Measurements from ENCODE around the gene LMX1B.

Gene LMX1B

GRCh38 chr9:126668058-126668457 is 54.3 kb downstream of the LMX1B start:
- Histone ChIP-seq H3K4me1 (ENCODE audit: insufficient read depth, low read length) (peaks cover 34% of the 10 kb centered on the region), H3K4me3 (ENCODE audit: low read length) (no peak overlapping the region), H3K9me3 (ENCODE audit: low read length) (no peaks in the 10 kb centered on the region), H3K27me3 (ENCODE audit: insufficient read depth, low read length) (peaks cover 55% of the 10 kb centered on the region), H2AFZ (ENCODE audit: low read depth, low read length) (no peak overlapping the region), H3K36me3 (ENCODE audit: insufficient read depth, low read length) (no peaks in the 10 kb centered on the region)

- H3K27me3 ChIP-seq (ENCODE audit: insufficient read depth, low read length) = peaks cover 62% of the 10 kb centered on the region
- no peak overlapping the region for H2AFZ ChIP-seq (ENCODE audit: low read depth, low read length)
- peaks cover 34% of the 10 kb centered on the region for H3K4me1 ChIP-seq (ENCODE audit: insufficient read depth, low read length)
- no peak overlapping the region for H3K4me3 ChIP-seq (ENCODE audit: low read length)
- no peaks in the 10 kb centered on the region for H3K36me3 ChIP-seq (ENCODE audit: insufficient read depth, low read length)
- H3K9me3 ChIP-seq (ENCODE audit: low read length) = no peaks in the 10 kb centered on the region
These were observed 55.4 kb downstream of the LMX1B start for GRCh38 chr9:126669108-126669507.

- H3K27me3 ChIP-seq (ENCODE audit: insufficient read depth, low read length) = peaks cover 71% of the 10 kb centered on the region
- H2AFZ ChIP-seq (ENCODE audit: low read depth, low read length) = no peak overlapping the region
- H3K9me3 ChIP-seq (ENCODE audit: low read length) = no peaks in the 10 kb centered on the region
- H3K36me3 ChIP-seq (ENCODE audit: insufficient read depth, low read length) = no peaks in the 10 kb centered on the region
- peaks cover 27% of the 10 kb centered on the region for H3K4me1 ChIP-seq (ENCODE audit: insufficient read depth, low read length)
- no peak overlapping the region for H3K4me3 ChIP-seq (ENCODE audit: low read length)
These were observed 56.5 kb downstream of the LMX1B start for GRCh38 chr9:126670270-126670669.

GRCh38 chr9:126671381-126671831 is 57.7 kb downstream of the LMX1B start:
- Histone ChIP-seq H2AFZ (ENCODE audit: low read depth, low read length) (peak overlapping the region; percentile 18), H3K4me1 (ENCODE audit: insufficient read depth, low read length) (peaks cover 19% of the 10 kb centered on the region), H3K36me3 (ENCODE audit: insufficient read depth, low read length) (no peaks in the 10 kb centered on the region), H3K9me3 (ENCODE audit: low read length) (peaks cover 3% of the 10 kb centered on the region), H3K4me3 (ENCODE audit: low read length) (peak overlapping the region; percentile 23), H3K27me3 (ENCODE audit: insufficient read depth, low read length) (peaks cover 67% of the 10 kb centered on the region)

- H3K4me3 ChIP-seq (ENCODE audit: low read length) = no peak overlapping the region
- no peaks in the 10 kb centered on the region for H3K36me3 ChIP-seq (ENCODE audit: insufficient read depth, low read length)
- no peak overlapping the region for H2AFZ ChIP-seq (ENCODE audit: low read depth, low read length)
- H3K27me3 ChIP-seq (ENCODE audit: insufficient read depth, low read length) = peaks cover 69% of the 10 kb centered on the region
- H3K4me1 ChIP-seq (ENCODE audit: insufficient read depth, low read length) = peaks cover 19% of the 10 kb centered on the region
- H3K9me3 ChIP-seq (ENCODE audit: low read length) = peaks cover 3% of the 10 kb centered on the region
These were observed 58.3 kb downstream of the LMX1B start for GRCh38 chr9:126671983-126672382.

- Histone ChIP-seq H3K36me3 (ENCODE audit: insufficient read depth, low read length) (no peaks in the 10 kb centered on the region), H3K27me3 (ENCODE audit: insufficient read depth, low read length) (peaks cover 69% of the 10 kb centered on the region), H3K4me3 (ENCODE audit: low read length) (no peak overlapping the region), H3K9me3 (ENCODE audit: low read length) (peaks cover 3% of the 10 kb centered on the region), H3K4me1 (ENCODE audit: insufficient read depth, low read length) (peaks cover 19% of the 10 kb centered on the region), H2AFZ (ENCODE audit: low read depth, low read length) (no peak overlapping the region)
These were observed 59.0 kb downstream of the LMX1B start for GRCh38 chr9:126672634-126673284.

GRCh38 chr9:126673689-126674364 is 60.1 kb downstream of the LMX1B start:
- peaks cover 3% of the 10 kb centered on the region for H3K9me3 ChIP-seq (ENCODE audit: low read length)
- no peak overlapping the region for H3K4me3 ChIP-seq (ENCODE audit: low read length)
- H3K4me1 ChIP-seq (ENCODE audit: insufficient read depth, low read length) = peaks cover 19% of the 10 kb centered on the region
- peaks cover 68% of the 10 kb centered on the region for H3K27me3 ChIP-seq (ENCODE audit: insufficient read depth, low read length)
- H3K36me3 ChIP-seq (ENCODE audit: insufficient read depth, low read length) = no peaks in the 10 kb centered on the region
- H2AFZ ChIP-seq (ENCODE audit: low read depth, low read length) = no peak overlapping the region

GRCh38 chr9:126674365-126675146 is 60.8 kb downstream of the LMX1B start:
- peaks cover 19% of the 10 kb centered on the region for H3K4me1 ChIP-seq (ENCODE audit: insufficient read depth, low read length)
- no peaks in the 10 kb centered on the region for H3K36me3 ChIP-seq (ENCODE audit: insufficient read depth, low read length)
- H3K27me3 ChIP-seq (ENCODE audit: insufficient read depth, low read length) = peaks cover 68% of the 10 kb centered on the region
- H3K9me3 ChIP-seq (ENCODE audit: low read length) = peaks cover 3% of the 10 kb centered on the region
- no peak overlapping the region for H2AFZ ChIP-seq (ENCODE audit: low read depth, low read length)
- H3K4me3 ChIP-seq (ENCODE audit: low read length) = no peak overlapping the region

- H3K27me3 ChIP-seq (ENCODE audit: insufficient read depth, low read length) = peaks cover 68% of the 10 kb centered on the region
These were observed 61.4 kb downstream of the LMX1B start for GRCh38 chr9:126675147-126675467.

GRCh38 chr9:126676102-126676684 is 62.5 kb downstream of the LMX1B start:
- Histone ChIP-seq H3K36me3 (ENCODE audit: insufficient read depth, low read length) (no peaks in the 10 kb centered on the region), H2AFZ (ENCODE audit: low read depth, low read length) (no peak overlapping the region), H3K4me1 (ENCODE audit: insufficient read depth, low read length) (peaks cover 14% of the 10 kb centered on the region), H3K9me3 (ENCODE audit: low read length) (peaks cover 3% of the 10 kb centered on the region), H3K27me3 (ENCODE audit: insufficient read depth, low read length) (peaks cover 75% of the 10 kb centered on the region), H3K4me3 (ENCODE audit: low read length) (no peak overlapping the region)

More at GRCh38 chr9:126675147-126675467, 61.4 kb downstream of the LMX1B start:
- peaks cover 19% of the 10 kb centered on the region for H3K4me1 ChIP-seq (ENCODE audit: insufficient read depth, low read length)
- no peaks in the 10 kb centered on the region for H3K36me3 ChIP-seq (ENCODE audit: insufficient read depth, low read length)
- H3K9me3 ChIP-seq (ENCODE audit: low read length) = peaks cover 3% of the 10 kb centered on the region
- H2AFZ ChIP-seq (ENCODE audit: low read depth, low read length) = no peak overlapping the region
- no peak overlapping the region for H3K4me3 ChIP-seq (ENCODE audit: low read length)

GRCh38 chr9:126676685-126677143 is 63.0 kb downstream of the LMX1B start:
- Histone ChIP-seq H3K36me3 (ENCODE audit: insufficient read depth, low read length) (no peaks in the 10 kb centered on the region), H3K4me1 (ENCODE audit: insufficient read depth, low read length) (peaks cover 8% of the 10 kb centered on the region), H3K27me3 (ENCODE audit: insufficient read depth, low read length) (peaks cover 77% of the 10 kb centered on the region), H3K4me3 (ENCODE audit: low read length) (no peak overlapping the region), H3K9me3 (ENCODE audit: low read length) (peaks cover 3% of the 10 kb centered on the region), H2AFZ (ENCODE audit: low read depth, low read length) (no peak overlapping the region)

GRCh38 chr9:126677188-126678084 is 63.7 kb downstream of the LMX1B start:
- Histone ChIP-seq H3K4me1 (ENCODE audit: insufficient read depth, low read length) (peaks cover 1% of the 10 kb centered on the region), H3K27me3 (ENCODE audit: insufficient read depth, low read length) (peaks cover 81% of the 10 kb centered on the region), H3K36me3 (ENCODE audit: insufficient read depth, low read length) (no peaks in the 10 kb centered on the region), H3K9me3 (ENCODE audit: low read length) (peaks cover 3% of the 10 kb centered on the region), H2AFZ (ENCODE audit: low read depth, low read length) (no peak overlapping the region), H3K4me3 (ENCODE audit: low read length) (no peak overlapping the region)
